ENCODE measurements around the gene MED23.

Gene MED23

DNA sequence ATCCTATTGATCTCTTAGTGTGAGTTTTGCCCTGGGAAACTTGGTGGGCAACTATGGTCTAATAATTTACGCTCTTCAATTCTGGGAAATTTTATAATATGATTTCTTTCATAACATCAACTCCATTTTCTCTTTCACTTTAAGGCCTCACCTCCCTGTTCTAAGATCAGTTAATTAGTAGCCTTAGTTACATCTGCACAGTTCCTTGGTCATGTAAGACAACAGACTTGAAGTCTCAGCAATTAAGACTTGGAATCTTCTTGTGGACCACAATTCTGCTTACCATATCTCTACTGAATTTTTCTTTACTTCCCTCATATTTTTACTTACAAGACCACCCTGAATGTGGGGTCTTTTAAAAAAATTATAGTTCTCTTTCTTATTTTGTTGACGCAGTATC, 17.8 kb upstream of the MED23 start:
- Histone ChIP-seq H3K9me2 (replicated peaks; ENCODE audit: low read depth, low read length) (no peaks in the 10 kb centered on the region), H3F3A (ENCODE audit: low read depth) (no peaks in the 10 kb centered on the region), H3K4me3 (ENCODE audit: low read length, poor library complexity, severe bottlenecking) (no peak overlapping the region), H3K9me3 (ENCODE audit: insufficient read depth, low read depth, low read length) (no peaks in the 10 kb centered on the region), H3K9ac (ENCODE audit: low read depth, low read length, poor library complexity, severe bottlenecking) (no peak overlapping the region), H4K20me1 (ENCODE audit: insufficient read depth, low read length, poor library complexity, severe bottlenecking) (no peaks in the 10 kb centered on the region), H3K79me2 (ENCODE audit: insufficient read depth, low read length) (no peaks in the 10 kb centered on the region), H3K4me2 (ENCODE audit: low read depth, low read length, poor library complexity, severe bottlenecking) (no peak overlapping the region), H2AFZ (ENCODE audit: low read length) (no peak overlapping the region), H3K4me1 (ENCODE audit: insufficient read depth, low read length, poor library complexity, severe bottlenecking) (no peaks in the 10 kb centered on the region), H3K36me3 (ENCODE audit: insufficient read depth, low read length) (no peaks in the 10 kb centered on the region), H3K27me3 (ENCODE audit: insufficient read depth, low read length, poor library complexity, severe bottlenecking) (no peaks in the 10 kb centered on the region)
- TF ChIP-seq EZH2phosphoT487 (IDR thresholded peaks at IDR 0.05; ENCODE audit: borderline replicate concordance), result no peak
- TF ChIP-seq, protein P1, sequence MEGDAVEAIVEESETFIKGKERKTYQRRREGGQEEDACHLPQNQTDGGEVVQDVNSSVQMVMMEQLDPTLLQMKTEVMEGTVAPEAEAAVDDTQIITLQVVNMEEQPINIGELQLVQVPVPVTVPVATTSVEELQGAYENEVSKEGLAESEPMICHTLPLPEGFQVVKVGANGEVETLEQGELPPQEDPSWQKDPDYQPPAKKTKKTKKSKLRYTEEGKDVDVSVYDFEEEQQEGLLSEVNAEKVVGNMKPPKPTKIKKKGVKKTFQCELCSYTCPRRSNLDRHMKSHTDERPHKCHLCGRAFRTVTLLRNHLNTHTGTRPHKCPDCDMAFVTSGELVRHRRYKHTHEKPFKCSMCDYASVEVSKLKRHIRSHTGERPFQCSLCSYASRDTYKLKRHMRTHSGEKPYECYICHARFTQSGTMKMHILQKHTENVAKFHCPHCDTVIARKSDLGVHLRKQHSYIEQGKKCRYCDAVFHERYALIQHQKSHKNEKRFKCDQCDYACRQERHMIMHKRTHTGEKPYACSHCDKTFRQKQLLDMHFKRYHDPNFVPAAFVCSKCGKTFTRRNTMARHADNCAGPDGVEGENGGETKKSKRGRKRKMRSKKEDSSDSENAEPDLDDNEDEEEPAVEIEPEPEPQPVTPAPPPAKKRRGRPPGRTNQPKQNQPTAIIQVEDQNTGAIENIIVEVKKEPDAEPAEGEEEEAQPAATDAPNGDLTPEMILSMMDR (conservative IDR thresholded peaks at IDR 0.05; ENCODE audit: low read length), result no peak

- no peak for TF ChIP-seq EZH2phosphoT487 (IDR thresholded peaks at IDR 0.05; ENCODE audit: borderline replicate concordance)
- TF ChIP-seq, protein P1 (conservative IDR thresholded peaks at IDR 0.05; ENCODE audit: low read length), result no peak
- Histone ChIP-seq H3K9me2 (replicated peaks; ENCODE audit: low read depth, low read length) (no peaks in the 10 kb centered on the region), H2AFZ (ENCODE audit: low read length) (no peak overlapping the region)
Observed at GRCh38 chr6:131644921-131645320, 16.9 kb upstream of the MED23 start.

DNA sequence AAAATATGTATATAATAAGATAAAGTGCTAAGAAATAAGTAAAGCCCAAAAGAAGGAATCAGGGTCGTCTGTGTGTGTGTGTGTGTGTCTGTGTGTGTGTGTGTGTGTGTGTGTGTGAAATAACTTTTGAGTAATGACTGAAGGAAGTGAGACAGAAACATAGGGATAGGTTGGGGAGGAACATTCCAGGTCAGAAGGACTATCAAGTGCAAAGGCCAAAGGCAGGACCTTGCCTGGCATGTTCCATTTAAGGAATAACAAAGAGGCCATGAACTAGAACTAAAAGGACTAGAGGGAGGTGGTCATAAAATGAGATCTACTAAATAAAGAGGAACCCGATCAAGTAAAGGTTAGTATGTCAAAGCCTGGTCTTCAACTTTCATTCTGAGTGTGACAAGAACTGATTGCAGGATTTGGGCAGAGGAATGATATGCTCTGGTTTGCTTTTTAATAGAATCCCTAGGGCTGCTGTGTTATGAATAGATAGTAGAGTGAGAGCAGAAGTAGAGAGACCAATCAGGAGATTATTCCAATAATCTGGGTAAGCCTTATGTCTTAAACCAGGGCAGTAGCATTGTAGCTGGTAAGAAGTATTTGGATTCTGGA, 15.9 kb upstream of the MED23 start:
- no peak for TF ChIP-seq EZH2phosphoT487 (IDR thresholded peaks at IDR 0.05; ENCODE audit: borderline replicate concordance)
- TF ChIP-seq, protein P1 (conservative IDR thresholded peaks at IDR 0.05; ENCODE audit: low read length), result no peak
- Histone ChIP-seq H3F3A (ENCODE audit: low read depth) (no peaks in the 10 kb centered on the region), H3K4me2 (ENCODE audit: low read depth, low read length, poor library complexity, severe bottlenecking) (no peak overlapping the region), H3K4me1 (ENCODE audit: insufficient read depth, low read length, poor library complexity, severe bottlenecking) (no peaks in the 10 kb centered on the region), H3K9ac (ENCODE audit: low read depth, low read length, poor library complexity, severe bottlenecking) (no peak overlapping the region), H3K4me3 (ENCODE audit: low read length, poor library complexity, severe bottlenecking) (no peak overlapping the region), H3K79me2 (ENCODE audit: insufficient read depth, low read length) (no peaks in the 10 kb centered on the region), H3K36me3 (ENCODE audit: insufficient read depth, low read length) (no peaks in the 10 kb centered on the region), H4K20me1 (ENCODE audit: insufficient read depth, low read length, poor library complexity, severe bottlenecking) (no peaks in the 10 kb centered on the region), H2AFZ (ENCODE audit: low read length) (no peak overlapping the region), H3K27me3 (ENCODE audit: insufficient read depth, low read length, poor library complexity, severe bottlenecking) (no peaks in the 10 kb centered on the region), H3K9me2 (replicated peaks; ENCODE audit: low read depth, low read length) (no peaks in the 10 kb centered on the region), H3K9me3 (ENCODE audit: insufficient read depth, low read depth, low read length) (no peaks in the 10 kb centered on the region)

More at GRCh38 chr6:131644921-131645320, 16.9 kb upstream of the MED23 start:
- no peaks in the 10 kb centered on the region for H3K27me3 ChIP-seq (ENCODE audit: insufficient read depth, low read length, poor library complexity, severe bottlenecking)
- H3K36me3 ChIP-seq (ENCODE audit: insufficient read depth, low read length), result no peaks in the 10 kb centered on the region
- no peaks in the 10 kb centered on the region for H3K9me3 ChIP-seq (ENCODE audit: insufficient read depth, low read depth, low read length)
- no peaks in the 10 kb centered on the region for H3K79me2 ChIP-seq (ENCODE audit: insufficient read depth, low read length)
- no peaks in the 10 kb centered on the region for H4K20me1 ChIP-seq (ENCODE audit: insufficient read depth, low read length, poor library complexity, severe bottlenecking)
- H3K4me3 ChIP-seq (ENCODE audit: low read length, poor library complexity, severe bottlenecking), result no peak overlapping the region
- no peaks in the 10 kb centered on the region for H3F3A ChIP-seq (ENCODE audit: low read depth)
- H3K4me2 ChIP-seq (ENCODE audit: low read depth, low read length, poor library complexity, severe bottlenecking), result no peak overlapping the region
- no peaks in the 10 kb centered on the region for H3K4me1 ChIP-seq (ENCODE audit: insufficient read depth, low read length, poor library complexity, severe bottlenecking)
- no peak overlapping the region for H3K9ac ChIP-seq (ENCODE audit: low read depth, low read length, poor library complexity, severe bottlenecking)

All from Loucy (cell line).